Purkinje cell (primary cell): ENCODE measurements around the gene PLEKHG7. TPM values are rescaled to one million over a fixed set of nuclear protein-coding genes. Genes with fewer than 3 reads are reported as not detected.

Experiments used
- polyA plus RNA-seq: library from polyadenylated mRNA; unstranded; fragments of >200 nt; fragmentation: Nextera tagmentation; gene quantifications from 2 replicates; pipeline ENCODE4 v1.2.1, GENCODE V29; 2014

The PLEKHG7 gene, protein sequence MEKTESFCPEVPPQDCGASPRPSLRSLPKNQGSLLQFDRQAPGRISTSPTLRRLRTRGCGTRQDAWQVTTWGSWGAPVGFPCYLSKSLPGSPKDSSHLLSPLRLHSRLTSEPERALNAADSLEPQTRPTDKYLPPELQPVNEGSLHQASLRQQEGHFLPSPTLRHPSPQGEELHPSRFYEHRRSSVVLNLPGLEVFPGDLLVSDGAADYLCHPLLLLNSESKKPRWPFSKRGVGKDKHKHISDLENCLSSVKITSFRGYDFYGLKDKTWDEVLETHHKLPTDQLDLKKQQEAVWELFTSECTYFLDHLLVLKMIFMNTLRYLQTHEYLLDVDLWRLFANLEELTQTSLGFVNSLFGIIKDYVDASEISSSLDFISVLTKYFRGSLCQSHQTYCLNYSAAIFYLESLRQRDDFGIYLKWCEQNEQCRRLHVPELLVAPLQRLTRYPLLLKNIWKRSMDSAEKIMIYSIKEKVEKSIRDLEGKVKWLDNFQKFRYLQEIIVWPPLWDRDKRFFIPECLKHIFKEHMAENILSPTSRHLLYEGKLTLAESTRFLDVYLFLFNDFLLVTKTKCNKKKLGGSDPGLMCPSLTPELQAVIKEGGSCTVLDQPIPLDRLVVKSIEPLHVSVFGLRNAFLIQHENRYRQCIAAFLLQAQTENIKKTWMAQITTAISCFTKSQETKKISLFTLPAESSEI
- polyA plus RNA-seq, result not detected in 2 replicates

DNA sequence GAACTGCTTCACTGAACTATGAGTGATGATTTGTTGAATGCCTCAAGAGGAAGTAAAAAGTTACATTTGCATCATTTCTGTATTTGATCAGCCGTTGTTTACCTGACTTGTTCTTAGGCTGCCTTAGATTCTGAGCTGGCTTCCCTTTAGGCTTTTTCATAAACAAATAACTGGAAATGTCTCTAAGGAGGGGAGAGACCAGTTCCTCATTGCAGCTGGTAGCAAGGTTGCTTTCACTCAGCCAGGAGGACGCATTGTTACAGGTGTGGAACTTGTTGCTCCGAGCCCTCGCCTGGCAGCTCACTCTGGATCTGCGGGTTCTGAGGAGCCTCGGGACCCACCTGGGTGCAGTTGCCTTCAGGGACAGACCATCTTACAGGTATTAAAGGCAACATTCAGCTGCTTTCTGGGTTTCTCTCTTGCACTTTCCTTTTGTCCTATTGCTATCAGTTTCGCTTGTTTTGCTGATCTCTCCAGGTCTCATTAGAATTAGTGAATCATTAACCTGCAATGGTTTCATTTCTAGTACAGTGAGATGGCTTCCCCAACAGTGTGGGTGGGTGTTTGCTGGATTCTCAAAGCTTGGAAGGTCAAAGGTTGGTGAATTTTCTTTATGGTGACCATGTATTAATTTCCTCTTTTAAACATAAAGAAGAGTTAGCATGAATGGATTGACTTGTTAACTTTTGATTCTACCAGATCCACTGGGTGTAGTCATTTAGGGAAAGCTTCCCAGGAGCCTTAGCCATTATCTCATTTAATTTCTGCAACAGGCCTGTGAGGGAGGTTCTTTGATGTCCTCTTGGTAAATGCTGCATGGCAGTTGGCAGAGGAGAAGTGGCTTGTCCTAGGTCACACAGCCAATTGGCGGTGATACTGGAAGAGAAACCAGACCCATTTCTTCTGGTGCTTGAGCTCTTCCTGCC lies at the start of gene PLEKHG7:
TSS of gene PLEKHG7 (plus strand) at position 236 of the 926 bp plus-strand sequence. CDS start 3,643 bp downstream, outside the sequence.

Other genes starting within 250 kb of the PLEKHG7 start
- 21.1 and 26.4 TPM in 2 replicates for gene EEA1, start 226.3 kb downstream of the PLEKHG7 start, polyA plus RNA-seq